Measurements from ENCODE around the gene CD200. TPM values are rescaled to one million over a fixed set of nuclear protein-coding genes. Genes with fewer than 3 reads are reported as not detected.

Gene CD200
- total RNA-seq: not detected in 2 replicates

GRCh38 chr3:112333002-112333380 is at the start of gene CD200:
Gene CD200, plus strand, starts transcription at chr3:112333156. Its CDS starts 57 bp downstream, at chr3:112333213.

GRCh38 chr3:112293368-112294321 is 39.3 kb upstream of the CD200 start, which contains the start of gene SLC9C1:
Gene SLC9C1, minus strand, starts transcription at chr3:112294216. Its CDS starts 7,425 bp downstream, at chr3:112286791.

Other genes starting within 250 kb of the CD200 start
- gene C3orf52, start 246.8 kb upstream of the CD200 start, total RNA-seq: 5.1 and 5.8 TPM in 2 replicates
- not detected in 2 replicates for gene GCSAM, start 199.9 kb upstream of the CD200 start, total RNA-seq
- under 0.01 TPM in 1 of 2 replicates, not detected in the other for gene SLC9C1, start 38.9 kb upstream of the CD200 start, total RNA-seq
- not detected in 2 replicates for gene BTLA, start 166.3 kb downstream of the CD200 start, total RNA-seq
- gene ATG3, start 228.8 kb downstream of the CD200 start, total RNA-seq: 67.3 and 81.6 TPM in 2 replicates
- gene SLC35A5, start 228.9 kb downstream of the CD200 start, total RNA-seq: 77.4 and 91.0 TPM in 2 replicates